ENCODE results near the gene GPR45.

GRCh38 chr2:105231232-105231619 lies 10.3 kb upstream of the GPR45 start:
- TF ChIP-seq EZH2phosphoT487 (conservative IDR thresholded peaks at IDR 0.05; ENCODE audit: low read length) = no peak
- no peak for TF ChIP-seq CTCF (IDR thresholded peaks at IDR 0.05; ENCODE audit: insufficient read depth, low read length, poor library complexity, severe bottlenecking)
